ENCODE results near the gene RDH16.
"Not testable (repeated sequence)": the region's sequence is repeated elsewhere in the genome, so short reads cannot be mapped to it uniquely, and the experiment has no call there.

The RDH16 gene

DNA sequence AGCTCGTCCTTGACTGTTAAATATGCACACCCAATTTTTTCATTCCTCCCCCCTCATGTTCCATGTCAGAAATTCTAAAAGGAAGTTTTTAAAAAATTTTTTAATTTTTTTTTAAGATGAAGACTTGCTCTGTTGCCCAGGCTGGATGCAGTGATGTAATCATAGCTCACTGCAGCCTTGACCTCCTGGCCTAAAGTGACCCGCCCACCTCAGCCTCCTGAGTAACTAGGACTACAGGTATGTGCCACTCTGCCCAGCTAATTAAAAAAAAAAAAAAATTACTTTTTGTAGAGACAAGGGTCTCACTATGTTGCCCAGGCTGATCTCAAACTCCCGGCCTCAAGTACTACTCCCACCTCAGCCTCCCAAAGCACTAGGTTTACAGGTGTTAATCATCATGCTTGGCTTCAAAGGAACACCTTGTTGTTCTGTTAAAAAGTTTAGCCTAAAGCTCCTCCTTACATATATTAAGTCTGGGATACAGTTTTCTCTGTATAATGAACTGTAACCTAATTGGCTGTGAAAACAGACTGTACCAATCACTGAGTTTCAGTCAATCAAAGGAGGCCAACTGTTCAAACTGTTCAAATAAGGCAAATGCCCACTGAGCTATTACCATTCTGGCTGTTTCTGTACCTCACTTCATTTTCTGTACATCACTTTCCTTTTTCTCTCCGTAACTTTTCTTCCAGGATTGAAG is 41.0 kb downstream of the RDH16 start:
- DNase-seq = no peak

DNA sequence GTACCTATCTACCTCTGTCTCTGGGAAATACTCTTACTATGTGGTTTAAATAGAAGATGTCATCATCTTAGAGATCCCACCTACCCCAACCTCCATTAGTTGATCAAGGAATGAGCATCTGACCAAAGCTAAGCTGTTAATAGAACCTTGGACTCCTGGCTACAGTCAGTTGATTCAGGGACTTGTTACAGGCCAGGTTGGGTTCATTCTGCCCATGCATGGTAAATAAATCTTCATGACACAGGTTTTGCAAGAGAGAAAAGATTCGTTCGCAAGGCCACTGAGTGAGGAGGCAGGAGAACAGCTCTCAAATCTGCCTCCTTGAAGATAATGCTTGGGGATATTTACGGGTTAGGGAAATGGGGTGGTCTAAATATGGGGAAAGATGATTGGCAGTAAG is 42.7 kb downstream of the RDH16 start:
- DNase-seq = no peak

DNA sequence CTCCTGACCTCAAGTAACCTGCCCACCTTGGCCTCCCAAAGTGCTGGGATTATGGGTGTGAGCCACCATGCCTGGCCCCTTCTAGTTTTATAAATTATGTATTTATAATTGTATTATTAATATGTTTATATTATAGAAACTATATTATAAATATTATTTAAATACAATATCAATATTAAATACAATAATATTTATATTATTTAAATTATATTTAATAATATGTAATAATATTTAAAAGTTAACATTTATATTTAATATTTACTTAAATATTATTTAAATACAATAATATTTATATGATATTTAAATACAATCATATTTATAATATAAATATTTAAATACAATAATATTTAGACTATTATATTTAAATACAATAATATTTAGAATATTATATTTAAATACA is 43.2 kb downstream of the RDH16 start:
- no peak for DNase-seq

DNA sequence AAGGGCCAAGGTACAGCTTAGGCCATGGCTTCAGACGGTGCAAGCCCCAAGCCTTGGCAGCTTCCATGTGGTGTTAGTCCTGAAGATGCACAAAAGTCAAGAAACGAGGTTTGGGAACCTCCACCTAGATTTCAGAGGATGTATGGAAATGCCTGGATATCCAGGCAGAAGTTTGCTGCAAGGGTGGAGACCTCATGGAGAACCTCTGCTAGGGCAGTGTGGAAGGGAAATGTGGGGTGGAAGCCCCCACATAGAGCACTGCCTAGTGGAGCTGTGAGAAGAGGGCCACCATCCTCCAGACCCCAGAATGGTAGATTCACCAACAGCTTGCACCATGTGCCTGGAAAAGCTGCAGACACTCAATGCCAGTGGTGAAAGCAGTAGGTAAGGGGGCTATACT is 48.0 kb downstream of the RDH16 start:
- not testable (repeated sequence) for DNase-seq

DNA sequence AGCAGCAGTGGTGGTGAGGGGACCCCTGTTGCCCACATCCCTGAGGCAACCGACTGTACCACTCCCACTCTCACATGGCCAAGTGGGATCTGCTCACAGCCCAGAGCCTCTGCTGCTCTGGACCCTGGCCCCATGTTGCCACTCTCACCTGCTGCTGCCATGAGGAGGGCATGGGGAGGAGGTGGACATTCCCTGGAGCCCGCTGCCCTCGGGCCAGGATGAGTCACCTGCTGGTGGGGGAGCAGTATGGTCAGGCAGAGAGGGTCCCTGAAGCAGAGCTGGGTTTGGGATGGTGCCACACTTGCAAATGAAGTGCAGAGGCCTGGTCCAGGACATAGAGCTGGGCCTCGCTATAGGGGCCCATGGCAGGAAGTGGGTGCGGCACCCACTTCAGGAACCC is 49.3 kb downstream of the RDH16 start:
- no peak for DNase-seq

DNA sequence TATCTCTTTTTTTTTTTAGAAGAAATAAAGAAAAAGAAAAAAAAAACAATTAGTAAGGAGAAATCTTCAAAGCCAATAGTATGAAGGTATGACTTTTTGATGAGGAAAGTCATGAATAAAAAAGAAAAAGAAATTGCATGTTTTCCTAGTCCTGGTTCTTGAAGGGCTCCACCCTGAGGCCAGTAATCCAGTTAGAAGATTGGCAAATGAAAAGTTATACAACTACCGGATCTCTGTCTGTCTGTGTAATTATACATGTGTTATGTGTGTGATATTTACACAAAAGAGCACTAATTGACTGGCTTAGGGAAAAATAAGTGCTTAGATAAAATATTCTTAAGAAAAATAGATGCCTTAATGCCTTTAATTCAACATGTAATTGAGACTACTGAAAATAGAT is 51.6 kb downstream of the RDH16 start:
- DNase-seq = no peak

DNA sequence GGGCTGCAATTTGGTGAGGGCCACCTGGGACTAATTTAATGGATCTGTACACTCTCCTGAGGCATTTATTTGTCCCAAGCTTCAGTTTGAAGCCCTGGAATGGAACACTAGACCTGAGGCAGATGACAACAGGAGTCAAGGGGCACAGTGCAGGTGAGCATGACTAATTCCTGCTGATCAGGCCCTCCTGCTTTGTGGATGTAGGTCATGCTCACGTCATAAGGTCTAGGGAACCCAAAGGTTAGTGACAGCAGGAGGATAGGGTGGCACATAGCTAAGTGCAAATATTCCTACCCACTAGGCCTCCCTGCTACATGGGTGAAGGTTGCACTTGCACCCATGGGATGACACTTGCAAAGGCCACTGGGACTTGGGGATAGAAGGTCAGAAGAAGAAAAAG is 54.0 kb downstream of the RDH16 start:
- no peak for DNase-seq

Measured in NCI-H774 (cell line).